Thyroid gland (tissue), 4 donors: Measurements from ENCODE around the gene SMIM1. TPM values are rescaled to one million over a fixed set of nuclear protein-coding genes. Genes with fewer than 3 reads are reported as not detected.

Source experiments
- DNase-seq, 2 donors: peaks; one replicate each; pipeline ENCODE4 v3.0.0-alpha.2; 2019
- H3K27ac ChIP-seq, 3 donors: fragments of 200-600 bp; sonication (generic); 1 replicate in 2 of 3; 2 replicates in 1 of 3; pipeline ENCODE4 v1.5.1; 2016 to 2019; ENCODE audit warnings: mild to moderate bottlenecking in 1 of 3, moderate library complexity in 1 of 3
- H3K27me3 ChIP-seq: fragments of 200-600 bp; sonication (generic); one replicate; pipeline ENCODE4 v1.5.1; 2019
- H3K36me3 ChIP-seq, 2 donors: fragments of 200-600 bp; sonication (generic); one replicate each; pipeline ENCODE4 v1.5.1; 2016 to 2019
- H3K4me1 ChIP-seq, 2 donors: fragments of 200-600 bp; sonication (generic); one replicate each; pipeline ENCODE4 v1.5.1; 2017 to 2019
- H3K4me3 ChIP-seq, 3 donors: fragments of 200-600 bp; sonication (generic); replicated peaks in 1 of 3; 1 replicate in 2 of 3; 2 replicates in 1 of 3; pipeline ENCODE4 v1.5.1; 2016; ENCODE audit warnings: mild to moderate bottlenecking in 1 of 3
- H3K9me3 ChIP-seq: fragments of 200-600 bp; sonication (generic); one replicate; pipeline ENCODE4 v1.5.1; 2017
- POLR2A ChIP-seq, 2 donors: fragments of 450-650 bp; IDR thresholded peaks; one replicate each; pipeline ENCODE4 v1.6.1; 2017; ENCODE audit warnings: antibody characterized with exemption in 2 of 2, mild to moderate bottlenecking in 2 of 2, moderate library complexity in 1 of 2
- WGBS, 2 donors: methylation state at CpG; one replicate each; pipeline ENCODE4 v1.1.5; 2017; 5-methylcytosine and 5-hydroxymethylcytosine counted together
- intact Hi-C: fragments of 100-400 bp; cut with DNase I; formaldehyde crosslinking; loops from one replicate; pipeline ENCODE4 v1.15.1; 2023
- total RNA-seq, 4 donors: library from RNA; depleted of rRNA; stranded (reverse); fragments of >200 nt; gene quantifications; one replicate each; pipeline ENCODE4 v1.2.3, GENCODE V29; 2016
- TF ChIP-seq, protein P1 (sequence below), 6 experiments: fragments of 200-600 bp in 3 of 6; fragments of 450-650 bp in 3 of 6; sonication (generic) in 3 of 6; IDR thresholded peaks; one replicate each; pipeline ENCODE4 v1.5.1; 2016 to 2019; ENCODE audit warnings: antibody characterized with exemption in 6 of 6, mild to moderate bottlenecking in 2 of 6, inconsistent platforms in 1 of 6, moderate library complexity in 1 of 6

The SMIM1 gene
- total RNA-seq, 4 donors from 2014 or later: 8.6 to 20.2 (median 9.7) TPM

DNA sequence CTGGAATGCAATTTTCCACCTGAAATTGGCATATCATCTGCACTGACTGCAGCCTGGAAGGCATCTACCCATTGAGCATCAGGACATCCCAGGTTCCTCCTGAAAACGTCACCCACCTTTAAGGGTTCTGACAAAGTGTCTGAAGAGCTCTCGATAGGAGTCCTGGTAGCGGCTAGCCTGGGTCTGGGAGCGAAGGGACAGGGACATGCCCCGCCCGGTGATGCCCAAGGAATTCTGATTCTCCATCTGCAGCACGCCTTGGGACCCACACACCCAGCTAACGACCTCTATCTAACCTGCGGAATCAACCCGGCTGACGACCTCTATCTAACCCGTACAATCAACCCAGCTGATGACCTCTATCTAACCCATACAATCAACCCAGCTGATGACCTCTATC lies 33.6 kb upstream of the SMIM1 start:
- peaks cover 18 to 27% of the 10 kb centered on the region in 2 donors for H3K4me1 ChIP-seq
- no peak overlapping the region for H3K27ac ChIP-seq
- intact Hi-C loops: no loop called here
- H3K27me3 ChIP-seq: no peaks in the 10 kb centered on the region
- H3K4me3 ChIP-seq: no peak overlapping the region
- WGBS, 2 donors: 94 to 97% methylated on average over 11 to 12 of the region's 12 CpGs
- H3K36me3 ChIP-seq: peaks cover 20 to 29% of the 10 kb centered on the region in 2 donors
- DNase-seq: no peak
- TF ChIP-seq, protein P1, sequence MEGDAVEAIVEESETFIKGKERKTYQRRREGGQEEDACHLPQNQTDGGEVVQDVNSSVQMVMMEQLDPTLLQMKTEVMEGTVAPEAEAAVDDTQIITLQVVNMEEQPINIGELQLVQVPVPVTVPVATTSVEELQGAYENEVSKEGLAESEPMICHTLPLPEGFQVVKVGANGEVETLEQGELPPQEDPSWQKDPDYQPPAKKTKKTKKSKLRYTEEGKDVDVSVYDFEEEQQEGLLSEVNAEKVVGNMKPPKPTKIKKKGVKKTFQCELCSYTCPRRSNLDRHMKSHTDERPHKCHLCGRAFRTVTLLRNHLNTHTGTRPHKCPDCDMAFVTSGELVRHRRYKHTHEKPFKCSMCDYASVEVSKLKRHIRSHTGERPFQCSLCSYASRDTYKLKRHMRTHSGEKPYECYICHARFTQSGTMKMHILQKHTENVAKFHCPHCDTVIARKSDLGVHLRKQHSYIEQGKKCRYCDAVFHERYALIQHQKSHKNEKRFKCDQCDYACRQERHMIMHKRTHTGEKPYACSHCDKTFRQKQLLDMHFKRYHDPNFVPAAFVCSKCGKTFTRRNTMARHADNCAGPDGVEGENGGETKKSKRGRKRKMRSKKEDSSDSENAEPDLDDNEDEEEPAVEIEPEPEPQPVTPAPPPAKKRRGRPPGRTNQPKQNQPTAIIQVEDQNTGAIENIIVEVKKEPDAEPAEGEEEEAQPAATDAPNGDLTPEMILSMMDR (IDR thresholded peaks at IDR 0.05): no peak
- TF ChIP-seq POLR2A (IDR thresholded peaks at IDR 0.05): no peak
- no peaks in the 10 kb centered on the region for H3K9me3 ChIP-seq

DNA sequence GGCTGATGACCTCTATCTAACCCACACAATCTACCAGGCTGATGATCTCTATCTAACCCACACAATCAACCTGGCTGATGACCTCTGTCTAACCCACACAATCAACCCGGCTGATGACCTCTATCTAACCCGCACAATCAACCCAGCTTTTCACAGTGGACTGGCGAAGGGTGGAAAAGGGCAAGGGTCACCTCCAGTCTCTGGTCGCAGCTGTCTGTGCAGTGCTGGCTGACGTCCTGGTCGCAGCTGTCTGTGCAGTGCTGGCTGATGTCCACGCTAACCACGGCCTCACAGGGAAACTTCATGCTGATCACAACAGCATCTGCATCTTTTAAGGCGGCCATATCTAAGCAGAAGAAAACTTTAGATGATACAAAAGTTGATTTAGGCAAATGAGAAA lies 32.5 kb upstream of the SMIM1 start:
- Histone ChIP-seq H3K4me3 (no peak overlapping the region), H3K27me3 (no peaks in the 10 kb centered on the region), H3K27ac (no peak overlapping the region), H3K9me3 (no peaks in the 10 kb centered on the region), H3K4me1 (peaks cover 18 to 22% of the 10 kb centered on the region in 2 donors), H3K36me3 (peaks cover 20 to 29% of the 10 kb centered on the region in 2 donors)
- intact Hi-C loops: no loop called here
- 94 to 95% methylated on average over 9 of the region's 9 CpGs for WGBS, 2 donors
- DNase-seq: no peak
- TF ChIP-seq, protein P1 (IDR thresholded peaks at IDR 0.05): no peak
- no peak for TF ChIP-seq POLR2A (IDR thresholded peaks at IDR 0.05)

DNA sequence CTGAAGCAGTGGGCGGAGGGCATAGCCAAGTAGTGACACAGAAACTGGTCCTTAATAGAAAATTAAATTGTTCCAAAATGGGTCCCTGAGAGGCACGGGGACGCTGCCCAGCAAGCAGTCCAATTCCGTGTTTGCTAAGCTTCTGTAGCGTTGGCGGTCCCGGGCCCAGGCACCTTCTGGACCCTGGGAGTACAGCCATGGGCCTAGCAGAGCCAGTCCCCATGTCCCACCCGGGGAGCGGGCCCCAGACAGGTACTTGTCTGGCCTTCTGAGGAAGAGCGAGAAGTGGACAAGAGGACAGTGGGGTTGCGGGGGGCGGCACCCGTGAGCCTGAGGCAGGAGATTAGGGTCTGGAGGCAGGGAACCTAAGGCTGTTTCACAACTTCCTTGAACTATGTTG lies 31.8 kb upstream of the SMIM1 start:
- Histone ChIP-seq H3K4me3 (no peak overlapping the region), H3K4me1 (peaks cover 14 to 16% of the 10 kb centered on the region in 2 donors), H3K27ac (no peak overlapping the region), H3K9me3 (no peaks in the 10 kb centered on the region), H3K36me3 (peaks cover 20 to 29% of the 10 kb centered on the region in 2 donors), H3K27me3 (no peaks in the 10 kb centered on the region)
- TF ChIP-seq POLR2A (IDR thresholded peaks at IDR 0.05): no peak
- intact Hi-C loops: no loop called here
- no peak for DNase-seq
- WGBS, 2 donors: 93 to 94% methylated on average over 13 of the region's 13 CpGs

DNA sequence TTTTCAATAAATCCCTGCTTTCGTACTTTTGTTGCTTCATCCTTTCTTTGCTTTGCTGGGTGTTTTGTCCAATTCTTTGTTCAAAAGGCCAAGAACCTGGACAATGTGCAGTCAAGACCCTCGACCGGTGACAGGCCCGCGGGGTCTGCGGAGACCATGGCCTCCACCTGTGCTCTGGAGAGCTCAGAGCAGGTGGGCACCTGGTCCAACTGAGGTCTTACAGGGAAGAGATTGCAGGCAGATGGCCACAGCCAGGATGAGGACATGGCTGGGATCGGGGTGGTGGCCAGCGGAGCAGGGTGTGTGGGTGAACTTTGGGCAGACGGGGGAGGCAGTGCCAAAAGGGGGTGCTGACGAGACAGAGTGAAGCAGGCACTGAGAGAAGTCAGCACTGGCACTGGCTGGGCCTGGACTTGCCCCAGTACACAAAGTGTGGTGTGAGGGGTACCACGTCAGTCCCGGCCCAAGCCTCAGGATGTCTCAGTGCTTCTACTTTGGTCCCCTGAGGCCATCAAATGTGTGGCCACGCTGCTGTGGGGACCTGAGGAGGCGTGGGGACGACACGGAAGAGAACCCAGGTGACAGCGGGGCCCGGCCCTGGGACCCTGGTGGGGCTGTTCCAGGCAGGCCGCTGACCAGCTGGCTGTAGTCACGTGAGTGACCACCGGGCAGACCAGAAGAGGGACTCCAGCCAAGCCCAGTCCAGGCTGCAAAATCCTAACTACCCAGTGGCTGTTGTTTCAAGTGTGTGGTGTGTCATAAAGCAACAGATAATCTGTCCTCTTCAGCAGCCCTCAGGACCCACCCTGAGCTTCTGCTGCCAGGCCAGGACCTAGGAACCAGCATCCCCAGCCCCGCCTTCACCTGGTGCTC lies 30.7 kb upstream of the SMIM1 start:
- intact Hi-C loops: no loop called here
- H3K9me3 ChIP-seq: no peaks in the 10 kb centered on the region
- WGBS, 2 donors: 94 to 96% methylated on average over 13 to 22 of the region's 22 CpGs
- H3K36me3 ChIP-seq: peaks cover 20 to 29% of the 10 kb centered on the region in 2 donors
- H3K4me1 ChIP-seq: peaks cover 10 to 14% of the 10 kb centered on the region in 2 donors
- H3K27ac ChIP-seq: no peak overlapping the region
- no peak for TF ChIP-seq POLR2A (IDR thresholded peaks at IDR 0.05)
- TF ChIP-seq, protein P1 (IDR thresholded peaks at IDR 0.05): no peak
- no peak for DNase-seq
- no peaks in the 10 kb centered on the region for H3K27me3 ChIP-seq
- no peak overlapping the region for H3K4me3 ChIP-seq

DNA sequence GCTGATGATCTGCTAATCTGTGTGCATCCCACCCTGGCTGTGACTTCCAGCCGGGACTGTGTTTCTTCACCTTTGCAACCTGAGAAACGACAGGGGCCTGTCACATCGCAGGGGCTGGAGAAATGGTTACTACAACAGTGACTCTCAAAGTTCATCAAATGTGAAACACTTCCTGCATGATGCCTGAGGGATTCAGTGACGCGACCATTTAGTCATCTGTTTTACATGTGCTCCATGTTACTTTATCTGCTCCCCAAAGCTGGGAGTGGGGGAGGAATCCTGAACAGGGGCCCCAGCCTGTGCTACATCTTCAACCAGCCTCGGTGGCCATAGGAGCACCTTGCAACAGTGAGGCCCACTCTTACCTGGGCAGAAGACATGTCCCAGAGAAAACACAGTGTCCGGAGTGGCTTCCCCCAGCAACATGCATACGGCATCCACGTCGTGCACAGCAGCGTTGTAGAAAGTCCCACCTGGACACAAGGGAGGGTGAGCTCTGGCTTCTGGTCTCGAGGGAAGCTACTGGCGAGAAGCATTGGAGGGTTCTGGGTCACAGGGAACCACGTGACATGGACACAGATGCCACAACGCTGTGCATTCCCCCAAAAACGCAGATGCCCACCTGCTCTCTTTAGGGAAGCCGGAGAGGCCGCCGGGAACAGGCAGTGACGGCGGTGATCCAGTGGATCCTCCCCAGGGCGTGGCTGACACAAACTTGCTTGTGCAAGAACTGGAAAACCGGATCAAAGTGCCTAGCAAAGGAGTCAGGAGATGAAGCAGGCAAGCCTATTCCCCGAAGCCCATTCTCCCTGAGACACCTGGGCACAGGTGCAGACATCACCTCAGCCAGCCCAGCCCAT lies 29.9 kb upstream of the SMIM1 start:
- H3K4me3 ChIP-seq: no peak overlapping the region
- H3K9me3 ChIP-seq: no peaks in the 10 kb centered on the region
- WGBS, 2 donors: 94 to 96% methylated on average over 12 to 24 of the region's 24 CpGs
- TF ChIP-seq, protein P1 (IDR thresholded peaks at IDR 0.05): no peak
- TF ChIP-seq POLR2A (IDR thresholded peaks at IDR 0.05): no peak
- H3K27me3 ChIP-seq: no peaks in the 10 kb centered on the region
- DNase-seq: no peak
- H3K27ac ChIP-seq: no peak overlapping the region
- peaks cover 20 to 29% of the 10 kb centered on the region in 2 donors for H3K36me3 ChIP-seq
- intact Hi-C loops: no loop called here
- H3K4me1 ChIP-seq: peaks cover 10 to 12% of the 10 kb centered on the region in 2 donors
